NCI-H524 (cell line): ENCODE measurements around the gene ACSS2.

Experiments used
- DNase-seq, 2 experiments: peaks; one replicate each; lab custom pipeline; 2025; lab: John Stamatoyannopoulos, UW

ACSS2 gene

GRCh38 chr20:34876406-34877282, at the start of gene ACSS2:
TSS of gene ACSS2 (plus strand) at chr20:34876612. CDS start at chr20:34876646, 34 bp downstream.
- peak in 1 of 2 experiments; percentile 92 for DNase-seq

- DNase-seq: no peak
Measured at GRCh38 chr20:34829191-34829590, 47.2 kb upstream of the ACSS2 start.

- DNase-seq: no peak
Measured at GRCh38 chr20:34831936-34832335, 44.5 kb upstream of the ACSS2 start.

GRCh38 chr20:34834459-34834893, 41.9 kb upstream of the ACSS2 start:
- peak; percentile 20 to 83 for DNase-seq

- DNase-seq: no peak
Measured at GRCh38 chr20:34842143-34842542, 34.3 kb upstream of the ACSS2 start.

GRCh38 chr20:34843421-34843820, 33.0 kb upstream of the ACSS2 start:
- no peak for DNase-seq

- DNase-seq: no peak
Measured at GRCh38 chr20:34848597-34848996, 27.8 kb upstream of the ACSS2 start.

GRCh38 chr20:34849778-34850177, 26.6 kb upstream of the ACSS2 start:
- DNase-seq: no peak

GRCh38 chr20:34850969-34851368, 25.4 kb upstream of the ACSS2 start:
- DNase-seq: no peak

GRCh38 chr20:34852298-34852697, 24.1 kb upstream of the ACSS2 start:
- no peak for DNase-seq

- DNase-seq: no peak
Measured at GRCh38 chr20:34859367-34859766, 17.0 kb upstream of the ACSS2 start.

- no peak for DNase-seq
Measured at GRCh38 chr20:34859826-34860545, 16.4 kb upstream of the ACSS2 start.

- peak; percentile 18 to 80 for DNase-seq
Measured at GRCh38 chr20:34861386-34862084, 14.9 kb upstream of the ACSS2 start.

GRCh38 chr20:34862724-34863123, 13.7 kb upstream of the ACSS2 start:
- DNase-seq: no peak

GRCh38 chr20:34863421-34863965, 12.9 kb upstream of the ACSS2 start:
- no peak for DNase-seq

- no peak for DNase-seq
Measured at GRCh38 chr20:34864216-34864615, 12.2 kb upstream of the ACSS2 start.

- no peak for DNase-seq
Measured at GRCh38 chr20:34871320-34871926, 5.0 kb upstream of the ACSS2 start.

- peak in 1 of 2 experiments; percentile 43 for DNase-seq
Measured at GRCh38 chr20:34871966-34872621, 4.3 kb upstream of the ACSS2 start.

GRCh38 chr20:34872622-34873224, 3.7 kb upstream of the ACSS2 start, which contains the start of gene GGT7:
TSS of gene GGT7 (minus strand) at chr20:34872856. CDS start at chr20:34872815, 41 bp downstream.
- peak; percentile 69 to 86 for DNase-seq

GRCh38 chr20:34873583-34874093, 2.8 kb upstream of the ACSS2 start:
- no peak for DNase-seq
